LNCAP (cell line): ENCODE results near the gene PAPLN.

Experiments
- TF ChIP-seq, protein P1 (sequence below): fragments of 450-650 bp; IDR thresholded peaks from 2 replicates; pipeline ENCODE4 v1.5.1; 2017; ENCODE audit warnings: mild to moderate bottlenecking

PAPLN gene

DNA sequence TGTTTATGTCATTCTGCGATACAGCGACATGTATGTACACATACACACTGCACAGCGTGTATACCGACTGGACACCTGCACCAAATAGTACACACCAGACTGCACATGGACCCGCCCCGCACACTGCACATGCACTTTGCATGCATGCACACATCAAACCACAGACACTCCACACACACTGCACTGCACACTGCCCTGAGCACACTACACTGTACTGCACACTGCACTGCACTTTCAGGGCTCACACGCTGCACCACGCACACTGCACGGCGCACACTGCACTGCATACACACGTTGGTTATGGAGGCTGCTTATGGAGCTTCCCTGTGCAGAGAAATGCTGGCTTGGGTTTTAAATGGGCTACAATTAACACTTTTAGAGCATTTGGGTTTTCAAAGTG, 1.6 kb downstream of the PAPLN start:
- TF ChIP-seq, protein P1, sequence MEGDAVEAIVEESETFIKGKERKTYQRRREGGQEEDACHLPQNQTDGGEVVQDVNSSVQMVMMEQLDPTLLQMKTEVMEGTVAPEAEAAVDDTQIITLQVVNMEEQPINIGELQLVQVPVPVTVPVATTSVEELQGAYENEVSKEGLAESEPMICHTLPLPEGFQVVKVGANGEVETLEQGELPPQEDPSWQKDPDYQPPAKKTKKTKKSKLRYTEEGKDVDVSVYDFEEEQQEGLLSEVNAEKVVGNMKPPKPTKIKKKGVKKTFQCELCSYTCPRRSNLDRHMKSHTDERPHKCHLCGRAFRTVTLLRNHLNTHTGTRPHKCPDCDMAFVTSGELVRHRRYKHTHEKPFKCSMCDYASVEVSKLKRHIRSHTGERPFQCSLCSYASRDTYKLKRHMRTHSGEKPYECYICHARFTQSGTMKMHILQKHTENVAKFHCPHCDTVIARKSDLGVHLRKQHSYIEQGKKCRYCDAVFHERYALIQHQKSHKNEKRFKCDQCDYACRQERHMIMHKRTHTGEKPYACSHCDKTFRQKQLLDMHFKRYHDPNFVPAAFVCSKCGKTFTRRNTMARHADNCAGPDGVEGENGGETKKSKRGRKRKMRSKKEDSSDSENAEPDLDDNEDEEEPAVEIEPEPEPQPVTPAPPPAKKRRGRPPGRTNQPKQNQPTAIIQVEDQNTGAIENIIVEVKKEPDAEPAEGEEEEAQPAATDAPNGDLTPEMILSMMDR = no peak

DNA sequence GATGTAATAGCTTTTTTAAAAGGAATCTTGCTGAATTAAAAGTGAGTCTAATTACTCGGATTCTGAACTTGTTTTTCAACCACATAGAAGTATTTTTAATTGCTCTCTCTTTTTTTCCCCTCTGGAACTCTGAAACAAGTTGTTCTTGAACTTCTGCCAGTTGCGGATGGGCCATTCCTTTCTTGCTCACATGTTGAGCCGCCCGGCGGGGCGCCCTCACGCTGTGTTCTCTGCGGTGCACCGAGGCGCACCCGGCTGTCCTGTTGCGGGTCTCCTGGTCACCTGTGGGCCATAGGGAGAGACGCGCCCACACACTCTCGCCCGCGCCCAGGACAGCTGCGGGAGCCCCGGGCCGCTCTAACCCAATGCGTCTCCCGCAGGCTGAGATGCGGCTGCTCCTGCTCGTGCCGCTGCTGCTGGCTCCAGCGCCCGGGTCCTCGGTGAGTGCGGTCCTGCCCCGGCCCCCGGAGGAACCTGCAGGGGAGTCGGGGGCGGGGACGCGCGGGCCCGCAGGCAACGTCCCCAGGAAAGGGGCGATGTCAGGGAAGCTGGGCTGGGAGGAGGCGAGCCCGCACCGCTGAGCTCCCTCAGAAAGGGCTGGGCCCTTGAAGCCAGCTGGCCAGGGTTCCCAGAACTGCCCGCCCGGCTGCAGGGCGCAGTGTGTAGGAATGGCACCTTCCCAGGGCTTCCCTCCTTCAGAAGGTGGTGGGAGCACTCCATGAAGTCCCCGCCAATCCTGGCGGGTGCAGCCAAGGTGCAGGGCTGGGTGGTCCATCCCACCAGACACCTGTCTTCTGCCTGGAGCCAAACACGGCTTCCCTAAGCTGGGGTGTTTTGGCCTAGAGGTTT, 2.3 kb downstream of the PAPLN start:
- TF ChIP-seq, protein P1 = no peak

DNA sequence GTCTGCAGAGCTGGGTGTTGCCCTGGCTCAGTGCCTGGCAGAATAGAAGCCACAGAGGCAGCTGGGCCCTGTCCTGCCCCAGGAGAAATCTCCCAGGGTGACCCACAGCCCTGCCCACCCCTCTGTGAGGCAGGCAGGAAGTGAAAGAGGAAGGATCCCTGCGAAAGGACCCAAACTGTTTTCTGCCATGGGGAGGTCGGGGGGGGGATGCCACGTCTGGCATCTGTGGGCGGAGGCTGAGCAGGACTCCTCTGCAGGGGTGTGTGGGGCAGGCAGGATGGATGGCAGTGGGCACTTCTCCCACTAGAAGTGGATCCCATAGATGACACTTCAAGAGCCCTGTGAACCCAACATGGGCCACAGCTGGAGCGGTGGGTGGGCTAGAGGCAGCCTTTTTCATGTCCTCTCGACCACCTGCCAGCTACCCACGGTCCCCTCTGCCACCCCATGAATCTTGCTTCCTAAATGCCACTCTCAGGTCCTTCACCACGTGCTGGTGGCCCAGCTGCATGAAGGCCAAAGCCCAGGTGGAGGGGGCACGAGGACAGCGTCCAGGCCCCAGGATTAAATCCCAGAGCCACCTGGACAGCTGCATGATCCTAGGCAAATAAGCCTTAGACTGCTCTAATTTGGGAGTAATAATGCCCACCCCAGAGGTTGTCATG, 3.6 kb downstream of the PAPLN start:
- TF ChIP-seq, protein P1 = no peak

DNA sequence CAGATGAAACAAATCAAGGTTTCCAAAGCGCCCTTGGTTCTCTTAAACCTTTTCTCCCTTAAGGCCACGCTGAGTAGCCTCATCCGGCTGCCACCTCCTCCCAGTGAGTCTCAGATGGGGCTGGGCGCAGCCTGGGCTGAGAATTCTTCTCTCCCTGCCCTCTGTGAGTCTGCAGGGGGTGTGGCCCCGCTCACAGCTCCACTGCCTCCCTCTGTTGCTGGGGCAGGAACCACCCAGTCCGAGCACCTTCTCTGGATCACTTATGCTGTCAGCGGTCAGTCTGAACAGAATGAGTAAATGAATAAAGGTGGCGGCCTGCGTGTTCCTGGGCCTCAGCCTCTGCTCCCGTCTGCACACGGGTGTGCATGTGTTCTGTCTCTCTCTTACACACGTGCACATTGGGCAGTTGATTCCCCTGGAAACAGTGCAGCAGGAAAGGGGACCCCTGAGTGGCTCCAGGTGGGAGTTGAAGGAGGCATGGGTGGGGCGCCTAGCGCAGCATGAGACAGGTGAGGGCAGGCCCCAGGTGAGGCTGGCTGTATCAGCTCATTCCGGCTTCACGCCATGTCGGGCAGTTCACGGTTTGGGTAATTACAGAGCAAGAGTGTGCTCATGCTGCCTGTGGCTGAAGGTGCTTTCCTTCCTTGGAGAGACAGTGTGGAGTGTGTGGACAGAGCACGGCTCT, 4.3 kb downstream of the PAPLN start:
- TF ChIP-seq, protein P1 = no peak

DNA sequence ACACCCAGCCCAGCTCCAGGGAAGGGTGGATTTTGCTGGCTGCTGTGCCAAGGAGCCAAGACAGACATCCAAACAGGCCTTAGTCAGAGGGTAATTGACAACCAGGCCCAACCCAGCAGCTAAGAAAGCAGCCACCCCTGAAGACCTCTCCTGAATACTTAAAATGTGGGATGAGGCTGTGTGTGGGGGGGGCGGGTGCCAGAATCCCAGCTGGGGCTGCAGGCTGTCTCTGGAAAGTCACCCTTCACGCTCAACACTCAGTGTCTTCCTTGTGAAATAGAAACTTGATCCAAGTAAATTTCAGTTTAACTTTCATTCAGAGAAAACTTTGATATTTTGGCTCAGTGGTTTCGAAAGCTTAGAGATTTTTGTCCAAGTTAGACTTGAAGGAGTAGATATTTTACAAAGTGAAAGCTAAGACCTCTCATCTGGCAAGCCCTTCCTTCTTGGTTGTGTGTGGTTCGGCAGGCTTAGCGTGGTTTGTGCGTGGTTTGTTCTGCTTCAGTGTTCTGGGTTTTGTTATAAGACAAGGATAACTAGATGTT, 5.1 kb downstream of the PAPLN start:
- TF ChIP-seq, protein P1 = no peak

DNA sequence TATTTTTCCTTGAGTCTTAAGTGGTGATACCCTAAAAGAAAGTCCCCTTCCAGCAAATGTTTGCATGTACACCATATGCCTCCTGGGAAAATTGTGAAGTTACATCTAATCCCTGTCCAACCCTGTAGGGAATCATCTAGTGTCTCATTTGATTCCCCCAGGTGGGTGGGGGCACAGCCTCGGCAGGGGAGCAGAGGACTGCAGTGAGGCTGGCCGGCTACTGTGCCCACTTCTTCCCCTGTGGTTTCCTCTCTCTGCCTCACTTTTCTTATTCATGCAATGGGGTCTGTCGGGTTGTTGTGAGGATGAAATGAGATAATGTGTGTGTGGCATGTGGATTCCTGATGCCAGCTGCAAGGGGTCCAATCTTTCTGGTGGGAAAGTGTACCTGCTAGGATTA, 6.0 kb downstream of the PAPLN start:
- TF ChIP-seq, protein P1 = no peak

DNA sequence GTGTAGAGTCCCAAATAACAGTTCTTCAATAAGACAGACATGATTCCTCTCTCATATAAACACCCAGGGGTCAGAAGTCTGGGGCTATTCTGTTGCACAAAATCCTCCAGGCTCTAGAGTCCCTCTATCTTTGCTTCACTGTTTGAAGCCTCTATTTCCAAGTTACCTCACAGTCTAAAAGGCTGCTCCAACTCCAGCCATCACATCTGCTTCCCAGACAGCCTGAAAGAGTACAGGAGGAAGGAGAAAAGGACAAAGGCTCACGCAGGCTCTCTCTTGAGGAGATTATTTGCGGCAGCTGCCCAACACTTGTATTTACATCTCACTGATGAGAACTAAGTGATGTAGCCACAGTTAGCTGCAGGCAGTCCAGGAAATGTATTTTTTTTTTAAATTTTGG, 6.4 kb downstream of the PAPLN start:
- TF ChIP-seq, protein P1 = no peak
